H1 (cell line): ENCODE measurements around the gene CRHR2.

ENCODE experiments used
- CTCF ChIP-seq, 3 experiments: IDR thresholded peaks; 1 replicate in 2 of 3; 2 replicates in 1 of 3; pipeline versions ENCODE4 v1.5.1 to v1.6.1; 2011; ENCODE audit warnings: low read length in 3 of 3, mild to moderate bottlenecking in 3 of 3, inconsistent platforms in 2 of 3, low read depth in 1 of 3, moderate library complexity in 1 of 3; ENCODE audit not compliant: insufficient read depth in 1 of 3; ENCODE audit errors: control extremely low read depth in 1 of 3
- EZH2 ChIP-seq: fragments of 200-600 bp; sonication (generic); IDR thresholded peaks from 2 replicates; pipeline ENCODE4 v1.7.1; 2012; ENCODE audit warnings: low read depth, mild to moderate bottlenecking, moderate library complexity, low read length, inconsistent platforms; ENCODE audit not compliant: severe bottlenecking
- MAX ChIP-seq: IDR thresholded peaks from 2 replicates; pipeline ENCODE4 v1.6.1; 2012; ENCODE audit warnings: inconsistent platforms
- POLR2A ChIP-seq, 2 experiments: IDR thresholded peaks; 1 replicate in 1 of 2; 2 replicates in 1 of 2; pipeline ENCODE4 v1.6.1; 2011; ENCODE audit warnings: low read depth in 2 of 2, low read length in 2 of 2, mild to moderate bottlenecking in 2 of 2; ENCODE audit errors: control extremely low read depth in 1 of 2
- RAD21 ChIP-seq, 2 experiments: IDR thresholded peaks in 1 of 2; conservative IDR thresholded peaks in 1 of 2; 2 replicates each; pipeline ENCODE4 v1.6.1; 2011; ENCODE audit warnings: low read depth in 2 of 2, low read length in 2 of 2, improper control_type of control experiment in 1 of 2, inconsistent platforms in 1 of 2, mild to moderate bottlenecking in 1 of 2, moderate library complexity in 1 of 2
- SIN3A ChIP-seq, 2 experiments: IDR thresholded peaks in 1 of 2; conservative IDR thresholded peaks in 1 of 2; 2 replicates each; pipeline ENCODE4 v1.6.1; 2011 to 2012; ENCODE audit warnings: low read length in 2 of 2, improper control_type of control experiment in 1 of 2, low read depth in 1 of 2, mild to moderate bottlenecking in 1 of 2
- TAF1 ChIP-seq: IDR thresholded peaks from 2 replicates; pipeline ENCODE4 v1.6.1; 2011; ENCODE audit warnings: mild to moderate bottlenecking, low read depth, low read length

- TF ChIP-seq CTCF (IDR thresholded peaks at IDR 0.05; ENCODE audit: control extremely low read depth in 1 of 3, insufficient read depth in 1 of 3, low read depth in 1 of 3, low read length in 3 of 3) = no peak
- TF ChIP-seq TAF1 = no peak
- TF ChIP-seq EZH2 = no peak
- no peak for TF ChIP-seq RAD21 (IDR thresholded peaks at IDR 0.05 in 1 of 2, conservative IDR thresholded peaks at IDR 0.05 in 1 of 2; ENCODE audit: low read depth in 2 of 2, low read length in 2 of 2)
- TF ChIP-seq POLR2A (IDR thresholded peaks at IDR 0.05; ENCODE audit: control extremely low read depth in 1 of 2, low read depth in 2 of 2, low read length in 2 of 2) = no peak
- TF ChIP-seq MAX = no peak
- TF ChIP-seq SIN3A (conservative IDR thresholded peaks at IDR 0.05 in 1 of 2, IDR thresholded peaks at IDR 0.05 in 1 of 2; ENCODE audit: low read depth in 1 of 2, low read length in 2 of 2) = no peak
Measured at GRCh38 chr7:30684351-30684750, 2.1 kb upstream of the CRHR2 start.
